CD14-positive monocyte (primary cell): ENCODE data around the gene SIM2. TPM values are rescaled to one million over a fixed set of nuclear protein-coding genes. Genes with fewer than 3 reads are reported as not detected.
A peak's percentile ranks its signal among the peaks of the same experiment; 100 is the strongest.

Experiments used
- DNase-seq, 3 donors: peaks; one replicate each; pipeline ENCODE4 v3.0.0-alpha.2; 2011 to 2022
- H2AFZ ChIP-seq: 2 replicates; pipeline ENCODE4 v1.6.0; 2012; ENCODE audit warnings: mild to moderate bottlenecking, low read depth, low read length, inconsistent platforms; ENCODE audit not compliant: insufficient read depth, poor library complexity, severe bottlenecking
- H3K27ac ChIP-seq, 2 donors: 1 replicate in 1 of 2; 2 replicates in 1 of 2; pipeline ENCODE4 v1.5.1; 2012 to 2013; ENCODE audit warnings: low read length in 2 of 2, control low read depth in 1 of 2, inconsistent platforms in 1 of 2, low read depth in 1 of 2, mild to moderate bottlenecking in 1 of 2
- H3K27me3 ChIP-seq, 2 donors: one replicate each; pipeline versions ENCODE4 v1.6.0 to v1.6.1; 2011 to 2013; ENCODE audit warnings: low read length in 2 of 2; ENCODE audit not compliant: control insufficient read depth in 2 of 2, insufficient read depth in 2 of 2
- H3K36me3 ChIP-seq, 2 donors: replicated peaks in 1 of 2; 1 replicate in 1 of 2; 2 replicates in 1 of 2; pipeline versions ENCODE4 v1.5.1 to v1.6.1; 2012 to 2013; ENCODE audit warnings: low read length in 2 of 2, control low read depth in 1 of 2, inconsistent platforms in 1 of 2, mild to moderate bottlenecking in 1 of 2; ENCODE audit not compliant: insufficient read depth in 2 of 2, control insufficient read depth in 1 of 2
- H3K4me1 ChIP-seq, 2 donors: 1 replicate in 1 of 2; 2 replicates in 1 of 2; pipeline versions ENCODE4 v1.5.1 to v1.6.1; 2012 to 2013; ENCODE audit warnings: low read length in 2 of 2, control low read depth in 1 of 2, inconsistent platforms in 1 of 2, mild to moderate bottlenecking in 1 of 2, moderate library complexity in 1 of 2; ENCODE audit not compliant: insufficient read depth in 2 of 2, control insufficient read depth in 1 of 2
- H3K4me2 ChIP-seq: replicated peaks from 2 replicates; pipeline ENCODE3; 2012; ENCODE audit warnings: low read length, moderate library complexity, mild to moderate bottlenecking; ENCODE audit not compliant: poor library complexity, severe bottlenecking; ENCODE audit errors: extremely low read depth
- H3K4me3 ChIP-seq, 3 experiments: fragments of 200-600 bp in 1 of 3; sonication (generic) in 1 of 3; replicated peaks in 1 of 3; 1 replicate in 2 of 3; 2 replicates in 1 of 3; pipeline ENCODE4 v1.5.1; 2011 to 2013; ENCODE audit warnings: low read length in 3 of 3, mild to moderate bottlenecking in 3 of 3, control low read depth in 2 of 3, low read depth in 2 of 3, inconsistent platforms in 1 of 3, moderate library complexity in 1 of 3
- H3K79me2 ChIP-seq: 2 replicates; pipeline ENCODE4 v1.6.0; 2012; ENCODE audit warnings: mild to moderate bottlenecking, control low read depth, inconsistent platforms, low read length, moderate library complexity; ENCODE audit not compliant: insufficient read depth
- H3K9ac ChIP-seq: 2 replicates; pipeline ENCODE4 v1.6.0; 2017; ENCODE audit warnings: low read length, mild to moderate bottlenecking; ENCODE audit not compliant: insufficient read depth, poor library complexity, severe bottlenecking
- H3K9me3 ChIP-seq, 2 donors: replicated peaks in 1 of 2; 1 replicate in 1 of 2; 2 replicates in 1 of 2; pipeline versions ENCODE4 v1.5.1 to v1.6.1; 2012 to 2013; ENCODE audit warnings: low read length in 2 of 2, control low read depth in 1 of 2; ENCODE audit not compliant: control insufficient read depth in 1 of 2, insufficient read depth in 1 of 2
- H4K20me1 ChIP-seq: 2 replicates; pipeline ENCODE4 v1.6.0; 2012; ENCODE audit warnings: mild to moderate bottlenecking, low read length, control low read depth, moderate library complexity; ENCODE audit not compliant: insufficient read depth
- H3K27ac Mint-ChIP-seq, 7 donors: one replicate each; pipeline ENCODE4 v1.8.0; 2020; ENCODE audit warnings: mild to moderate bottlenecking in 7 of 7, mixed read lengths in 7 of 7, moderate library complexity in 6 of 7, inconsistent platforms in 2 of 7
- H3K27me3 Mint-ChIP-seq, 3 donors: one replicate each; pipeline ENCODE4 v1.8.0; 2021 to 2022; ENCODE audit warnings: low read depth in 3 of 3, mild to moderate bottlenecking in 3 of 3, mixed read lengths in 3 of 3, moderate library complexity in 3 of 3, inconsistent platforms in 1 of 3
- H3K36me3 Mint-ChIP-seq, 2 donors: one replicate each; pipeline ENCODE4 v1.8.0; 2020; ENCODE audit warnings: mixed read lengths in 2 of 2, inconsistent platforms in 1 of 2, mild to moderate bottlenecking in 1 of 2
- H3K4me1 Mint-ChIP-seq: one replicate; pipeline ENCODE4 v1.8.0; 2020; ENCODE audit warnings: mild to moderate bottlenecking, mixed read lengths
- H3K4me3 Mint-ChIP-seq, 2 donors: one replicate each; pipeline ENCODE4 v1.8.0; 2020; ENCODE audit warnings: mild to moderate bottlenecking in 2 of 2, mixed read lengths in 2 of 2, moderate library complexity in 1 of 2
- H3K9me3 Mint-ChIP-seq, 7 donors: one replicate each; pipeline ENCODE4 v1.8.0; 2020 to 2022; ENCODE audit warnings: mixed read lengths in 7 of 7, mild to moderate bottlenecking in 6 of 7, moderate library complexity in 6 of 7, inconsistent platforms in 2 of 7
- CTCF ChIP-seq: fragments of 200-600 bp; IDR thresholded peaks from one replicate; pipeline ENCODE4 v1.8.0; 2022; ENCODE audit warnings: antibody characterized with exemption, mild to moderate bottlenecking
- WGBS: methylation state at CpG from one replicate; pipeline ENCODE4 v1.1.5; 2013; ENCODE audit warnings: missing lambda C conversion rate; ENCODE audit not compliant: insufficient coverage; 5-methylcytosine and 5-hydroxymethylcytosine counted together
- intact Hi-C, 2 donors: fragments of 100-400 bp; cut with micrococcal nuclease; formaldehyde crosslinking; loops; one replicate each; pipeline versions ENCODE4 v1.15.0 to v1.15.1; 2023
- polyA plus RNA-seq, 3 donors: library from polyadenylated mRNA; depleted of rRNA in 1 of 3; unstranded in 2 of 3; stranded (reverse) in 1 of 3; fragments of 300-500 nt in 2 of 3; fragments of >200 nt in 1 of 3; fragmentation: Illumina TruSeq in 2 of 3; gene quantifications; 1 replicate in 2 of 3; 2 replicates in 1 of 3; pipeline ENCODE4 v1.2.3, GENCODE V29; 2012 to 2021

SIM2 gene
- polyA plus RNA-seq, 3 donors, result not detected

- H4K20me1 ChIP-seq, result no peaks in the 10 kb centered on the region
- no peak overlapping the region for H3K4me2 ChIP-seq
- Mint-ChIP-seq H3K4me1 (peaks cover 4% of the 10 kb centered on the region), H3K9me3 (peaks cover 0 to 19% (median 6%) of the 10 kb centered on the region in 7 donors), H3K27me3 (peaks cover 89 to 99% (median 93%) of the 10 kb centered on the region in 3 donors), H3K36me3 (peaks cover 0 to 1% of the 10 kb centered on the region in 2 donors), H3K27ac (no peak overlapping the region), H3K4me3 (peak overlapping the region in 1 of 2 donors; percentile 78)
- H3K79me2 ChIP-seq, result no peaks in the 10 kb centered on the region
- H3K4me3 ChIP-seq, result no peak overlapping the region
- H3K27me3 ChIP-seq, result peaks cover 78 to 99% of the 10 kb centered on the region in 2 donors
- H3K36me3 ChIP-seq, result no peaks in the 10 kb centered on the region
- H3K4me1 ChIP-seq, result no peaks in the 10 kb centered on the region
- H3K9ac ChIP-seq, result no peak overlapping the region
- no peak overlapping the region for H2AFZ ChIP-seq
- WGBS, result 3% methylated on average over 33 of the region's 55 CpGs
- H3K9me3 ChIP-seq, result peaks cover 0 to 32% of the 10 kb centered on the region in 2 donors
- DNase-seq, result no peak
- no peak for TF ChIP-seq CTCF
- no peak overlapping the region for H3K27ac ChIP-seq
- intact Hi-C loops, result no loop called here
These were observed 10.3 kb downstream of the SIM2 start for GRCh38 chr21:36709030-36709867.

GRCh38 chr21:36709868-36710728 is 11.2 kb downstream of the SIM2 start:
- no peak overlapping the region for H3K27ac Mint-ChIP-seq
- 12% methylated on average over 30 of the region's 38 CpGs for WGBS
- no peak for DNase-seq
- H3K9me3 ChIP-seq, result peaks cover 0 to 29% of the 10 kb centered on the region in 2 donors
- peaks cover 0 to 1% of the 10 kb centered on the region in 2 donors for H3K36me3 Mint-ChIP-seq
- peaks cover 84 to 99% of the 10 kb centered on the region in 2 donors for H3K27me3 ChIP-seq
- H3K4me1 Mint-ChIP-seq, result peaks cover 4% of the 10 kb centered on the region
- no peaks in the 10 kb centered on the region for H3K4me1 ChIP-seq
- H3K79me2 ChIP-seq, result no peaks in the 10 kb centered on the region
- no peak overlapping the region for H3K4me2 ChIP-seq
- no peak overlapping the region for H2AFZ ChIP-seq
- H3K4me3 ChIP-seq, result no peak overlapping the region
- intact Hi-C loops, result no loop called here
- H3K4me3 Mint-ChIP-seq, result peak overlapping the region in 1 of 2 donors; percentile 78
- peaks cover 0 to 18% (median 6%) of the 10 kb centered on the region in 7 donors for H3K9me3 Mint-ChIP-seq
- H3K27me3 Mint-ChIP-seq, result peaks cover 85 to 99% (median 93%) of the 10 kb centered on the region in 3 donors
- H4K20me1 ChIP-seq, result no peaks in the 10 kb centered on the region
- H3K9ac ChIP-seq, result no peak overlapping the region
- no peaks in the 10 kb centered on the region for H3K36me3 ChIP-seq
- no peak overlapping the region for H3K27ac ChIP-seq
- no peak for TF ChIP-seq CTCF
